ENCODE data around the gene PZP.
A peak's percentile ranks its signal among the peaks of the same experiment; 100 is the strongest.
"Not testable (repeated sequence)": the region's sequence is repeated elsewhere in the genome, so short reads cannot be mapped to it uniquely, and the experiment has no call there.

The PZP gene

GRCh38 chr12:9143929-9144729 is 64.1 kb downstream of the PZP start:
- in situ Hi-C loops (cut with MboI; ENCODE audit: low pct_unique_long_range_greater_than_20kb, low sequenced_read_pairs, unreplicated experiment), result no loop called here
- no peak for DNase-seq (ENCODE audit: low spot score)
- no peak for TF ChIP-seq CTCF (IDR thresholded peaks at IDR 0.05; ENCODE audit: extremely low read depth, insufficient read depth, missing control alignments)

- TF ChIP-seq CTCF (IDR thresholded peaks at IDR 0.05; ENCODE audit: extremely low read depth, insufficient read depth, missing control alignments), result no peak
- no peak for DNase-seq (ENCODE audit: low spot score)
- in situ Hi-C loops (cut with MboI; ENCODE audit: low pct_unique_long_range_greater_than_20kb, low sequenced_read_pairs, unreplicated experiment), result no loop called here
Observed at GRCh38 chr12:9143137-9143536, 65.1 kb downstream of the PZP start.

- DNase-seq (ENCODE audit: low spot score); in situ Hi-C loops (cut with MboI; ENCODE audit: low pct_unique_long_range_greater_than_20kb, low sequenced_read_pairs, unreplicated experiment): not testable (repeated sequence)
Observed at GRCh38 chr12:9139588-9140290, 68.5 kb downstream of the PZP start.

GRCh38 chr12:9135903-9136310 is 72.3 kb downstream of the PZP start:
- in situ Hi-C loops (cut with MboI; ENCODE audit: low pct_unique_long_range_greater_than_20kb, low sequenced_read_pairs, unreplicated experiment), result no loop called here
- no peak for DNase-seq (ENCODE audit: low spot score)
- no peak for TF ChIP-seq CTCF (IDR thresholded peaks at IDR 0.05; ENCODE audit: extremely low read depth, insufficient read depth, missing control alignments)

GRCh38 chr12:9134981-9135628 is 73.1 kb downstream of the PZP start:
- peak; percentile 39 for DNase-seq (ENCODE audit: low spot score)
- TF ChIP-seq CTCF (IDR thresholded peaks at IDR 0.05; ENCODE audit: extremely low read depth, insufficient read depth, missing control alignments), result peak; percentile 52
- in situ Hi-C loops (cut with MboI; ENCODE audit: low pct_unique_long_range_greater_than_20kb, low sequenced_read_pairs, unreplicated experiment), result no loop called here

- in situ Hi-C loops (cut with MboI; ENCODE audit: low pct_unique_long_range_greater_than_20kb, low sequenced_read_pairs, unreplicated experiment), result no loop called here
- no peak for DNase-seq (ENCODE audit: low spot score)
- TF ChIP-seq CTCF (IDR thresholded peaks at IDR 0.05; ENCODE audit: extremely low read depth, insufficient read depth, missing control alignments), result no peak
Observed at GRCh38 chr12:9133216-9133916, 74.8 kb downstream of the PZP start.

Measured in GM13977 (cell line).